GM12874 (cell line): ENCODE measurements around the gene LYZ.

Source experiments
- TF ChIP-seq, protein P1 (sequence below): IDR thresholded peaks from 2 replicates; pipeline ENCODE4 v1.5.1; 2011; ENCODE audit warnings: low read depth, mild to moderate bottlenecking, control low read depth, low read length, moderate library complexity; ENCODE audit not compliant: insufficient read depth

The LYZ gene

DNA sequence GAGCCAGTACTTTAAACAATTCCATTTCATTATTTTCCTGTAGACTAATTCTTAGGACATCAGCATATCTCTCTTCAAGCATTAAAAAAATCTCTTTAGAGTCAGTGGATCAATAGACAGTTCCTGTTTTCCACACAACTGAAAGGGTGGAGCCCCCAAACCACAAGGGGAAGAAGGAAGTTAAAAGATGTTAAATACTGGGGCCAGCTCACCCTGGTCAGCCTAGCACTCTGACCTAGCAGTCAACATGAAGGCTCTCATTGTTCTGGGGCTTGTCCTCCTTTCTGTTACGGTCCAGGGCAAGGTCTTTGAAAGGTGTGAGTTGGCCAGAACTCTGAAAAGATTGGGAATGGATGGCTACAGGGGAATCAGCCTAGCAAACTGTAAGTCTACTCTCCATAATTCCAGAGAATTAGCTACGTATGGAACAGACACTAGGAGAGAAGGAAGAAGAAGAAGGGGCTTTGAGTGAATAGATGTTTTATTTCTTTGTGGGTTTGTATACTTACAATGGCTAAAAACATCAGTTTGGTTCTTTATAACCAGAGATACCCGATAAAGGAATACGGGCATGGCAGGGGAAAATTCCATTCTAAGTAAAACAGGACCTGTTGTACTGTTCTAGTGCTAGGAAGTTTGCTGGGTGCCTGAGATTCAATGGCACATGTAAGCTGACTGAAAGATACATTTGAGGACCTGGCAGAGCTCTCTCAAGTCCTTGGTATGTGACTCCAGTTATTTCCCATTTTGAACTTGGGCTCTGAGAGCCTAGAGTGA lies at the start of gene LYZ:
Gene LYZ (plus strand): TSS at position 220 of the 777 bp plus-strand sequence. CDS start 28 bp downstream, at position 248.
- TF ChIP-seq, protein P1, sequence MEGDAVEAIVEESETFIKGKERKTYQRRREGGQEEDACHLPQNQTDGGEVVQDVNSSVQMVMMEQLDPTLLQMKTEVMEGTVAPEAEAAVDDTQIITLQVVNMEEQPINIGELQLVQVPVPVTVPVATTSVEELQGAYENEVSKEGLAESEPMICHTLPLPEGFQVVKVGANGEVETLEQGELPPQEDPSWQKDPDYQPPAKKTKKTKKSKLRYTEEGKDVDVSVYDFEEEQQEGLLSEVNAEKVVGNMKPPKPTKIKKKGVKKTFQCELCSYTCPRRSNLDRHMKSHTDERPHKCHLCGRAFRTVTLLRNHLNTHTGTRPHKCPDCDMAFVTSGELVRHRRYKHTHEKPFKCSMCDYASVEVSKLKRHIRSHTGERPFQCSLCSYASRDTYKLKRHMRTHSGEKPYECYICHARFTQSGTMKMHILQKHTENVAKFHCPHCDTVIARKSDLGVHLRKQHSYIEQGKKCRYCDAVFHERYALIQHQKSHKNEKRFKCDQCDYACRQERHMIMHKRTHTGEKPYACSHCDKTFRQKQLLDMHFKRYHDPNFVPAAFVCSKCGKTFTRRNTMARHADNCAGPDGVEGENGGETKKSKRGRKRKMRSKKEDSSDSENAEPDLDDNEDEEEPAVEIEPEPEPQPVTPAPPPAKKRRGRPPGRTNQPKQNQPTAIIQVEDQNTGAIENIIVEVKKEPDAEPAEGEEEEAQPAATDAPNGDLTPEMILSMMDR, result no peak

DNA sequence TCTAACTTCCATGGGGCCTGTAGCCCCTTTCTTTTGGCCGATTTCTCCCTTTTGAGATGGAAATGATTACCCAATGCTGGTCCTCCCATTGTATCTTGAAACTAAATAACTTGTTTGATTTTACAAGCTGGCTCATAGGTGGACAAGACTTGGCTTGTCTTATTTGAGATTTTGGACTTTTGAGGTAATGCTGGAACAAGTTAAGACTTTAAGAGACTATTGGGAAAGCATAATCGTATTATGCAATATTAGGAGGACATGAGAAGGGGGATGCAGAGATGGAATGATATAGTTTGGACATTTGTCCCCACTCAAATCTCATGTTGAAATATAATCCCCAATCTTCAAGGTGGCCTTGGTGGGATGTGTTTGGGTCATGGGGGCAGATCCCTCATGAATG lies 49.2 kb upstream of the LYZ start:
- TF ChIP-seq, protein P1, result no peak

DNA sequence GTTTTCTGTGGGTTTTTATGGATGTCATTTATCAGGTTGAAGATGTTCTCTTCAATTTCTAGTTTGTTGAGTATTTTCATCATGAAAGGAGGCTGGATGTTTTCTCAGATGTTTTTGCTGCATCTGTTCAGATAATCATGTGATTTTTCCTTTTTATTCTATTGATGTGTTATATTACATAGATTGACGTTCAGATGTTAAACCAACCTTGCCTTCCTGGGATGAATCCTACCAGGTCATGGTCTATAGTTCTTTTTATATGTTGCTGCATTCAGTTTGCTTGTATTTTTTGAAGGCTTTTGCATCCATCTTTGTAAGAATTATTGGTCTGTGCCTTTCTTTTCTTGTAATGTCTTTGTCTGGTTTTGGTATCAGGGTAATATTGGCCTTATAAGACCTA lies 43.9 kb upstream of the LYZ start:
- TF ChIP-seq, protein P1, result no peak

DNA sequence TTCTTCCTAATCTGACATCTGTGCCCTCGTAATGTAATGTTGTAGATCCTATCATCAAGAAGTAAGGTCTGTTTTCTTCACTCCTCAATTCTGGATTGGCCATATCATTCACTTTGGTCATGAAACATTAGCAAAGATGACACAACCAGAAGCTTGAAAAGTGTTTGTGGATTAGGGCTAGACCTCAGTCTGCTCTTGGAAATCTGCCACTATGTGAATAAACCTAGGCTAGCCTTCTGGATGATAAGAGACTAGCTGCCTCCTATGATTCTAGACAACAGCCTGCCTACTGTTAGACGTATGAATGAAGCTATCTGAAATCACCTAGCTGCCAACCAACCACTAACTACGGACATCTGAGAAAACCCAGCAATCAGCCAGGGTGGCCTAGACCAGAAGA lies 38.7 kb upstream of the LYZ start:
- TF ChIP-seq, protein P1, result no peak

DNA sequence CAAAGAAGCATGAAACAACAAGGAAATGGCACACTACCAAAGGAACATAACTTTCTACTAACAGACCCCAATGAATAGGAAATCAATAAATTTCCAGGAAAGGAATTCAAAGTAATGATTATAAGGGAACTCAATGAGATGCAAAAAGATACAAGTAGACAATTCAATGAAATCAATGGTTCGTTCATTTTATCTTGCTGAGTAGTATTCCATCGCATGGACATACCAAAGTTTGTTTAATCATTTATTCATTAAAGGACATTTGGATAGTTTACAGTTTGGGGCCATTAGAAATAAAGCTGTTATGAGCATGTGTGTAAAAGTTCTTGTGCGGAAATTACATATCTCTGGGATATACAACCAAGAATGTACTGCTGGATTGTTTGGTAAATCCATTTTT lies 35.0 kb upstream of the LYZ start:
- TF ChIP-seq, protein P1, result no peak

DNA sequence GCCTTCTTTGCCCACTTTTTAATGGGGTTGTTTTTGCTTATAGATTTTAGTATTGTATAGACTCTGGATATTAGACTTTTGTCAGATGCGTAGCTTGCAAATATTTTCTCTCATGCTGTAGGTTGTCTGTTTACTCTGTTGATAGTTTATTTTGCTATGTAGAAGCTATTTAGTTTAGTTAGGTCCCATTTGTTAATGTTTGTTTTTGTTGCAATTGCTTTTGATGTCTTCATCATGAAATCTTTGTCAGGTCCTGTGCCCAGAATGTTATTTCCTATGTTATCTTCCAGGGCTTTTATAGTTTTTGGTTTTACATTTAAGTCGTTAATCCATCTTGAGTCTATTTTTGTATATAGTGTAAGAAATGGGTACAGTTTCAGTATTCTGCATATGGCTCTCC lies 30.0 kb upstream of the LYZ start:
- TF ChIP-seq, protein P1, result no peak

DNA sequence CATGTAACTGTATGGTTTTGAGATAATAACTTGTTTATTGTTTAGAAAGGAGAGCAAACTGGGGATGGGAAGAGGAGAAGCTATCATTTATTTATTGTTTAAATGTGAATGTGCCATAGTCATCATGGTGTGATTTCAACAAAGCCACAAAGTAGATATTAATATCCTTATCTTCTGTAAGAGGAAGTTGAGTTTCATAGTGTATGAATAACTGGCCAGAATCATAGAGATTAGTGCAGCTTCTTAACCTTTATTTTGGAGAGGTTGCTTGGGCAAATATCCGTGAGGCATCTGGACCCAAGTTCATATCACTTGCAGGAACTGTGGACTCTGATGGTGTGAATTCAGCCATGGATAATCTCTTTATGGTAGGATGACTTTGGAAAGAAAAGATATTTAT lies 26.8 kb upstream of the LYZ start:
- TF ChIP-seq, protein P1, result no peak
